ENCODE measurements around the gene HEPHL1. TPM values are rescaled to one million over a fixed set of nuclear protein-coding genes. Genes with fewer than 3 reads are reported as not detected.
"Not testable (repeated sequence)": the region's sequence is repeated elsewhere in the genome, so short reads cannot be mapped to it uniquely, and the experiment has no call there.

The HEPHL1 gene, protein sequence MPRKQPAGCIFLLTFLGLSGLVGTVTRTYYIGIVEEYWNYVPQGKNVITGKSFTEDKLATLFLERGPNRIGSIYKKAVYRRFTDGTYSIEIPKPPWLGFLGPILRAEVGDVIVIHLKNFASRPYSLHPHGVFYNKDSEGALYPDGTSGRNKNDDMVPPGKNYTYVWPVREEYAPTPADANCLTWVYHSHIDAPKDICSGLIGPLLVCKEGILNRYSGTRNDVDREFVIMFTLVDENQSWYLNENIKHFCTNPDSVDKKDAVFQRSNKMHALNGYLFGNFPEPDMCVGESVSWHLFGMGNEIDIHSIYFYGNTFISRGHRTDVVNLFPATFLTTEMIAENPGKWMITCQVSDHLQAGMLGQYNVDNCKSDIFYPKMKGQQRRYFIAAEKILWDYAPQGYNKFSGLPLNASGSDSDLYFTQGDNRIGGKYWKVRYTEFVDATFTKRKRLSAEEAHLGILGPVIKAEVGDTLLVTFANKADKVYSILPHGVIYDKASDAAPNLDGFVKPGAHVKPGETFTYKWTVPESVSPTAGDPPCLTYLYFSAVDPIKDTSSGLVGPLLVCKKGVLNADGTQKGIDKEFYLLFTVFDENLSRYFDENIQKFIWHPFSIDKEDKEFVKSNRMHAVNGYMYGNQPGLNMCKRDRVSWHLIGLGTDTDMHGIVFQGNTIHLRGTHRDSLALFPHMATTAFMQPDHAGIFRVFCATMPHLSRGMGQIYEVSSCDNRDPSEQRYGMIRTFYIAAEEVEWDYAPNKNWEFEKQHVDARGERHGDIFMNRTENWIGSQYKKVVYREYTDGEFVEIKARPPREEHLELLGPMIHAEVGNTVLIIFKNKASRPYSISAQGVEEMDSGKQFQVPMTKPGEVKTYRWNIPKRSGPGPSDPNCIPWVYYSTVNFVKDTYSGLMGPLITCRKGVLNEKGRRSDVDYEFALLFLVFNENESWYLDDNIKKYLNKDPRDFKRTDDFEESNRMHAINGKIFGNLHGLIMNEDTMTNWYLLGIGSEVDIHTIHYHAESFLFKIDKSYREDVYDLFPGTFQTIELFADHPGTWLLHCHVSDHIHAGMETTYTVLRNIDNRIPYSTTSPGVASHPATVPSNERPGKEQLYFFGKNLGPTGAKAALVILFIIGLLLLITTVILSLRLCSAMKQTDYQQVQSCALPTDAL
- polyA plus RNA-seq (2012; ENCODE audit: low read depth, missing spikeins): 0.01 TPM

DNA sequence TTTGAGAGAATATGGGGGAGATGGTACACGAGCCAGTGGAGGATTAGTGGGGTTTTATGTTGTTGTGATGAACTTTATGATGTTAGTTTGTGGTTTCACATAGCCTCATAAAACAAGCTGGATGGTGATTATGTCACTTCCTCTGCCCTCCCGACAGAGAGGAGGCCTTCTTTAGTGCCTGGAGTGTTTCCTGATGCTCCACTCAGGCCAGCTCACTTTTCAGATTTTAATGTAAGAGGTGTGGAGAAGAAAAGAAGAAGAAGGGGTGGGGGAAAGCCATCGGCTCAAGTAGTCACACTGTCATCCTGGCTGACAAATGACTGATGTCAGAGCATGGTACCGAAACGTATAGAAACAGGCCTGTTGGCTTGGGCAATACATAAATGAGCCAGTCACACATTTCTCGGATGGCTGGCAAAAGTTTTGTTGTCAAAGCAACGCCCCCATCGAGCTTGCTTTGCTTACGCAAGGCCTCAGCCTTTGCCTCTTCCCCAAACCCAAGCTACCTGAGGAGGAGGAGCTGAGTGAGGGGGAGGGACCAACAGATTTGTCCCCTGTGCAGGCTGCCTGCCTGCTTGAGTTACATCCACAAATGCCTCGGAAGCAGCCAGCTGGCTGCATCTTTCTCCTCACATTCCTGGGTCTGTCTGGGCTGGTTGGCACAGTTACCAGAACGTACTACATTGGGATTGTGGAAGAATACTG, at the start of gene HEPHL1:
Gene HEPHL1 (plus strand): TSS at position 578 of the 705 bp plus-strand sequence. CDS start 15 bp downstream, at position 593.
- TF ChIP-seq SPI1 (IDR thresholded peaks at IDR 0.05; ENCODE audit: low read depth, low read length) (no peak), TAF1 (IDR thresholded peaks at IDR 0.05; ENCODE audit: low read depth, low read length) (no peak), POLR2A (IDR thresholded peaks at IDR 0.05; ENCODE audit: low read depth, low read length) (no peak), PAX5 (IDR thresholded peaks at IDR 0.05; ENCODE audit: insufficient read depth, low read length, severe bottlenecking) (no peak), POU2F2 (IDR thresholded peaks at IDR 0.05; ENCODE audit: low read depth, low read length) (no peak), POLR2AphosphoS5 (IDR thresholded peaks at IDR 0.05; ENCODE audit: low read depth, low read length) (no peak)
- no peak for FAIRE-seq
- DNase-seq (ENCODE audit: insufficient read length, low spot score): no peak

DNA sequence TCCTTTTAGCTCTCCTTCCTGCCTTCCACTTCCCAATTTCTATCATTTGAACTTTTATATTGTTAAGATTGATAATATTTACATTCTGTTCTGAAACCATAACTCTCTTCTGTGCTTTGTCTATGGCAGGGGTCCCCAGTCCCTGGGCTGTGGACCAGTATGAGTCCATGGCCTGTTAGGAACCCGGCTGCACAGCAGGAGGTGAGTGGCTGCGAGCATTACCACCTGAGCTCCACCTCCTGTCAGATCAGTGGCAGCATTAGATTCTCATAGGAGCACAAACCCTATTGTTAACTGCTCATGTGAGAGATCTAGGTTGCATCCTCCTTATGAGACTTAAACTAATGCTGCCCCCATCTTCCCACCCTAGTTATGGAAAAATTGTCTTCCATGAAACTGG, 48.4 kb upstream of the HEPHL1 start:
- TF ChIP-seq POLR2AphosphoS5 (IDR thresholded peaks at IDR 0.05; ENCODE audit: low read depth, low read length) (no peak), POU2F2 (IDR thresholded peaks at IDR 0.05; ENCODE audit: low read depth, low read length) (no peak), PAX5 (IDR thresholded peaks at IDR 0.05; ENCODE audit: insufficient read depth, low read length, severe bottlenecking) (no peak), TAF1 (IDR thresholded peaks at IDR 0.05; ENCODE audit: low read depth, low read length) (no peak), SPI1 (IDR thresholded peaks at IDR 0.05; ENCODE audit: low read depth, low read length) (no peak), POLR2A (IDR thresholded peaks at IDR 0.05; ENCODE audit: low read depth, low read length) (no peak)
- DNase-seq (ENCODE audit: insufficient read length, low spot score): no peak
- no peak for FAIRE-seq

DNA sequence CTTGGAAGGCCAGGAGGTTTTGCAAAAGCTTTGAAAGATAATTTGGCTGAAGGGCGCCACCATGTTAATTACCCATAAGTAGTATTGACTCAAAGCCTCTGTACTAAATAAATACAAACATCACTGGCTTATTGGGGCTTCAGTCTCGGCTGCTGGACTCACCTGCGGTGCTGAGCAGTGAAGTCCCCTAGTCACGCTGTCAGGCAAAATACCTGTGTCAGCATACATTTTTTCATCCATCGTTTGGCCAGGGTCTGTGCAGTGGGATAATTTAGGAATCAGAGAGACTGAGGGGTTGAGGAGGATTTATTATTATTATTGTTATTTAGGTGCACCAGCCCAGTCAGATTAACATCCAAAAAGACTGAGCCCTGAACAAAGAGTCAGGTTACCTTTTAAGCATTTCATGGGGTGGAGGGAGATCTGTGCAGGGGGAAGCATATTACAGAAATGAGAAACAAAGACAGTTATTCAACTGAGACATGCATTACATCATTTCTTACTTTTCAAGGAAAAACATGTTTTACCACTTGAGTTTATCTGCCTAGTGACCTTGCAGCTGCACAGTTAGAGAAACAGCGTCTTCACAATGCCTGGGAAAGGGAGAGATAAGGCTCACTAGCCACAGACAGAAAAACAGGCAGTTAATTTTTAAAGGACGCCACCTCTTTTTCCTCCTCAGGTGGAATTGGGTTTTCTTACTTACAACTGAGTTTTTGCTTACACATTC, 47.7 kb upstream of the HEPHL1 start:
- not testable (repeated sequence) for FAIRE-seq; DNase-seq (ENCODE audit: insufficient read length, low spot score)

DNA sequence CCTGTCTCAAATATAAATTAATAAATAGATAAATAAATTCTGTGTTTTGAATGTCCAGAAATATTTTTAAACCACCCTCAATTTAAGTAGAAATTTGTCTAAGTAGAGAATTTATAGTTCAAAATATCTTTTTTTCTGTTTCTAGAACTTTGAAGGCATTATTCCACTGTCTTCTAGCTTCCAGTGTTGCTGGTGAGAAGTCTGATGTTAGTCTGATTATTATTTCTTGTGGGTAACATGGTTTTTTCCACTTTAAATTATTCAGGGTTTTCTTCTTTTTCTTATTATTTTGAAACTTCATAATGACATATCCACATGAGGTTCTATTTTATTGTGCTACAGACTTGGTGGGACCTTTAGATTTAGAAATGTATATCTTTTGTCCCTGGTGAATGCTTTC, 46.4 kb upstream of the HEPHL1 start:
- no peak for TF ChIP-seq TAF1 (IDR thresholded peaks at IDR 0.05; ENCODE audit: low read depth, low read length)
- TF ChIP-seq POU2F2 (IDR thresholded peaks at IDR 0.05; ENCODE audit: low read depth, low read length): no peak
- no peak for TF ChIP-seq PAX5 (IDR thresholded peaks at IDR 0.05; ENCODE audit: insufficient read depth, low read length, severe bottlenecking)
- DNase-seq (ENCODE audit: insufficient read length, low spot score) (no peak), FAIRE-seq (no peak)

DNA sequence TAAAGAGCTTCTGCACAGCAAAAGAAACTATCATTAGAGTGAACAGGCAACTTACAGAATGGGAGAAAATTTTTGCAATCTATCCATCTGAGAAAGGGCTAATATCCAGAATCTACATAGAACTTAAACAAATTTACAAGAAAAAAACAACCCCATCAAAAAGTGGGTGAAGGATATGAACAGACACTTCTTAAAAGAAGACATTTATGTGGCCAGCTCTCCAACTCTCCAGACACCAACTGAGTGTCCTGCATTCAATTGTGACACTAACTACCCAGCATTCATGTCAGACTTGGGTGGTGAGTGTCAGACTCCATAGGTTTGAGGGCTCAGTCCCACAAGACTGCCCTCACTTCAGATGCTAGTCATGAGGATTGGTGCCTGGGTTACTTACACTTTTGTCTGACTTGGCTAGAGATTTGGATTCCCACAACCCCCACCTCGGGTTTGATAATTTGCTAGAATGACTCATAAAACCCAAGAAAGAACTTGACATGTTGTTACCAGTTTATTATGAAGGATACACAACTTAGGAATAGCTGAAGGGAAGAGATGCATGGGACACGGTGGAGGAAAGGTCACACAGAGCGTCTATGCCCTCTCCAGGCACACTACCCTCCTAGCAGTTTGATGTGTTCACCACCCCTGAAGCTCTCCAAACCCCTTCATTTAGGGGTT, 44.4 kb upstream of the HEPHL1 start:
- not testable (repeated sequence) for FAIRE-seq; DNase-seq (ENCODE audit: insufficient read length, low spot score)

DNA sequence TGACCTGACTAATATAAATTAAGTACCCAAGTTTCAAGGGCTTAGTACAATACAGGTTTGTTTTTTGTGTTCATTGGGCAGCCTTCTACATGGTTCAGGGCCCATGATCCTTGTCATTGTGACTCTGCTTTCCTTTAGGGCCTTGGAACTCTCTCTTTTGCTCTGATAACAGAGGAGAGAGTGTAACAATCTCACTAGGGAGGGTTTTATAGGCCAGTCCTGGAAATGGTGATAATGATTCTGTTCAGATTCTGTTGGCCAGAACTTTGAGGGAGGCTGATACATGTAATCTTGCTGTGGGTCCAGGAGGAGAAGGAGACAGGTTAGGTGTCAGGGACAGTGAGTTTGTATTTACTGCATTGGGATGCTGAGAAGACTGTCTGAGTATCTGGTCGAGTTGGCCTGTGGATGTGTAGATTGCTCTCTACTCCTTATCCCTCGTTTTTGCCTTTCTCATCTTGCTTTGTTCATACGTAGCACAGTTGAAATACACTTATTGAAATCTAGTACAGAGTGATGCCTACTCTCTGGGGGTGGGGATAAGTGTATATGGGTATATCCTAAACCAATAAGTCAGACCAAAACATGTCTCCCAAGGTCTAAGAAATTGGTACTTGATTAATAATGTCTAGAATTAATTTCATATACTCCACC, 37.5 kb upstream of the HEPHL1 start:
- no peak for DNase-seq (ENCODE audit: insufficient read length, low spot score)
- FAIRE-seq: no peak
- TF ChIP-seq PAX5 (IDR thresholded peaks at IDR 0.05; ENCODE audit: insufficient read depth, low read length, severe bottlenecking): no peak

DNA sequence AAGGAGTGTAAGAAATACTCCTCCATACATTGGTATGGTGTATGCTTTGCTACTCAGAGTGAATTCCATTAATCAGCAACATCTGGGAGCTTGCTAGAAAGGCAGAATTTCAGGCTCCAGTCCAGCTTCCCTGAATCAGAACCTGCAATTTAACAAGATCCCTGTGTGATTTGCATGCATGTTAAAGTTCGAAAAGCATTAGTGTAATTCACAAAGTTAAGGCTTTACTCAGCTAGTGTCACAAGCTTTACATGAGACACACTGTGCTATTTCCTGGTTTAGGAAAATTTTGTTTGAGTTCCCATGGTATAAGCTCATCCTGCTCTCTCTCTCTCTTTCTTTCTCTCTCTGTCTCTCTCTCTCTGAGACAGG, 37.0 kb upstream of the HEPHL1 start:
- no peak for FAIRE-seq
- TF ChIP-seq PAX5 (IDR thresholded peaks at IDR 0.05; ENCODE audit: insufficient read depth, low read length, severe bottlenecking): no peak
- no peak for TF ChIP-seq TAF1 (IDR thresholded peaks at IDR 0.05; ENCODE audit: low read depth, low read length)
- TF ChIP-seq SPI1 (IDR thresholded peaks at IDR 0.05; ENCODE audit: low read depth, low read length): no peak
- TF ChIP-seq POLR2A (IDR thresholded peaks at IDR 0.05; ENCODE audit: low read depth, low read length): no peak
- no peak for TF ChIP-seq POU2F2 (IDR thresholded peaks at IDR 0.05; ENCODE audit: low read depth, low read length)
- no peak for DNase-seq (ENCODE audit: insufficient read length, low spot score)

DNA sequence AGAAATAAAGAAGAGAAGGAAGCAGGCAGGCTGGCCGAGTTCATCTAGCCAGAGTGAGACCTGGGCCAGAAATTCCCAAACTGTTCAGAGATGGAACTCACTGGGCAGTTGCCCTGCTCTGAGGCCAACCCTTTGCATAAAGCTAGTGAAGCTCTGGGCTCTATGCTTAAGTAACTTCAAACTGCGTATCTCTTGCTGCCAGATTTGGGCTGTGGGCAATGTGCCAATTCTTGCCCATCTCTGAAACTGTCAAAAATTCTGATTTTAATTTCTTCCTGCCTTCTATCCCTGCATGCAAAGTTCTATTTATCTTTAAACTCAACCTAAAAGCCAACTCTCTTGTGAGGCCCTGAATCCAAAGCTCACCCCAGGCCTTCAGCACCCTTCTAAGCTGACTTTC, 36.2 kb upstream of the HEPHL1 start:
- TF ChIP-seq PAX5 (IDR thresholded peaks at IDR 0.05; ENCODE audit: insufficient read depth, low read length, severe bottlenecking) (no peak), POU2F2 (IDR thresholded peaks at IDR 0.05; ENCODE audit: low read depth, low read length) (no peak), POLR2A (IDR thresholded peaks at IDR 0.05; ENCODE audit: low read depth, low read length) (no peak), TAF1 (IDR thresholded peaks at IDR 0.05; ENCODE audit: low read depth, low read length) (no peak), SPI1 (IDR thresholded peaks at IDR 0.05; ENCODE audit: low read depth, low read length) (no peak), POLR2AphosphoS5 (IDR thresholded peaks at IDR 0.05; ENCODE audit: low read depth, low read length) (no peak)
- no peak for FAIRE-seq
- no peak for DNase-seq (ENCODE audit: insufficient read length, low spot score)
